Measurements from ENCODE around the gene UBAC2. TPM values are rescaled to one million over a fixed set of nuclear protein-coding genes. Genes with fewer than 3 reads are reported as not detected.

Gene UBAC2
- total and polyA plus RNA-seq, 2 of the 4 experiments (the other 2 are of a cell fraction) = 20.8 to 36.3 TPM

GRCh38 chr13:99280166-99280565, 79.5 kb downstream of the UBAC2 start:
- no peak overlapping the region for H3K27ac ChIP-seq (ENCODE audit: insufficient read depth, low read length)
- no peak overlapping the region for H2AFZ ChIP-seq (replicated peaks; ENCODE audit: low read length, poor library complexity)
- H2BK5ac ChIP-seq (ENCODE audit: low read depth, low read length, poor library complexity, severe bottlenecking) = no peak overlapping the region
- no peak overlapping the region for H3K4ac ChIP-seq (ENCODE audit: low read depth, low read length)
- H3K27me3 ChIP-seq (ENCODE audit: control insufficient read depth, insufficient read depth, low read length) = no peaks in the 10 kb centered on the region
- dilution Hi-C loops (cut with HindIII; ENCODE audit: low sequenced_read_pairs, unreplicated experiment) = no loop called here
- peaks cover 3% of the 10 kb centered on the region in 2 experiments; a peak in 2 of 4 replicates for H3K79me1 ChIP-seq (ENCODE audit: low read depth in 1 of 2, low read length in 2 of 2)
- H3K9ac ChIP-seq (ENCODE audit: low read depth, low read length) = no peak overlapping the region
- no peak overlapping the region for H4K91ac ChIP-seq (ENCODE audit: insufficient read depth, low read depth, low read length)
- H2AK5ac ChIP-seq (ENCODE audit: low read depth, low read length) = no peak overlapping the region
- DNase-seq (no peak), ATAC-seq (ENCODE audit: low read depth) (no peak)
- BruUV-seq (replicated peaks) = no TSS peak
- in situ Hi-C loops (cut with MboI; ENCODE audit: low sequenced_read_pairs) = no loop called here
- WGBS, 2 experiments (ENCODE audit: extremely low coverage in 2 of 2, insufficient read length in 1 of 2) = no CpG with 5 or more reads among the region's 3 CpGs
- H3K4me2 ChIP-seq (ENCODE audit: low read depth, low read length) = no peak overlapping the region
- no peak overlapping the region for H4K8ac ChIP-seq (ENCODE audit: low read depth in 2 of 2, low read length in 2 of 2)
- no peaks in the 10 kb centered on the region for H3K9me3 ChIP-seq (ENCODE audit: control insufficient read depth, insufficient read depth, low read length)
- TF ChIP-seq FOS (IDR thresholded peaks at IDR 0.05; ENCODE audit: low read depth, low read length) (no peak), CHD1 (IDR thresholded peaks at IDR 0.05; ENCODE audit: low read depth, low read length) (no peak), MAFK (IDR thresholded peaks at IDR 0.05; ENCODE audit: low read depth, low read length) (no peak), SMC3 (IDR thresholded peaks at IDR 0.05; ENCODE audit: low read depth, low read length) (no peak), ELK1 (IDR thresholded peaks at IDR 0.05; ENCODE audit: borderline replicate concordance, low read depth, low read length) (no peak)
- no peak overlapping the region for H3K23ac ChIP-seq (ENCODE audit: low read depth, low read length)
- H2AK9ac ChIP-seq (replicated peaks; ENCODE audit: low read depth, low read length, poor library complexity) = no peak overlapping the region
- no peak overlapping the region for H2BK20ac ChIP-seq (ENCODE audit: low read depth, low read length)
- ChIA-PET CTCF (interaction anchor here (0.9 kb wide), 1 partner anchor 10 kb away, joined by 4 read pairs; no protein-coding TSS in a partner anchor), POLR2A (ENCODE audit: unreplicated experiment) (no interaction called here)
- no peak overlapping the region for H4K5ac ChIP-seq (ENCODE audit: low read depth, low read length)
- peaks cover 3% of the 10 kb centered on the region; the same call in 1 of the 2 replicates for H3K4me1 ChIP-seq (ENCODE audit: control insufficient read depth, insufficient read depth, low read length)
- H4K20me1 ChIP-seq (ENCODE audit: insufficient read depth, low read length) = no peaks in the 10 kb centered on the region
- no peak overlapping the region for H2BK120ac ChIP-seq (ENCODE audit: low read depth, low read length)
- no peak overlapping the region for H2BK15ac ChIP-seq (ENCODE audit: low read depth, low read length)
- H3K56ac ChIP-seq (ENCODE audit: extremely low read depth, insufficient read depth, low read length) = no peak overlapping the region
- no peak overlapping the region for H3K14ac ChIP-seq (replicated peaks; ENCODE audit: low read depth, low read length)
- no peaks in the 10 kb centered on the region for H3K36me3 ChIP-seq (ENCODE audit: control insufficient read depth, insufficient read depth, low read length)
- H3K18ac ChIP-seq (ENCODE audit: low read depth, low read length) = no peak overlapping the region
- intact Hi-C loops (cut with micrococcal nuclease) = no loop called here
- H3K4me3 ChIP-seq (ENCODE audit: insufficient read depth, low read depth, low read length) = no peak overlapping the region
- H3K9me1 ChIP-seq (ENCODE audit: insufficient read depth, low read length) = no peaks in the 10 kb centered on the region

Data from IMR-90 (cell line).